GM18517 (cell line): ENCODE data around the gene PPARG.

Experiments used
- ATAC-seq: cut with Tn5 transposase; IDR thresholded peaks from one replicate; pipeline ENCODE4 v1.9.1; 2021; ENCODE audit warnings: mild to moderate bottlenecking, moderate library complexity; ENCODE audit not compliant: unreplicated experiment

PPARG gene

DNA sequence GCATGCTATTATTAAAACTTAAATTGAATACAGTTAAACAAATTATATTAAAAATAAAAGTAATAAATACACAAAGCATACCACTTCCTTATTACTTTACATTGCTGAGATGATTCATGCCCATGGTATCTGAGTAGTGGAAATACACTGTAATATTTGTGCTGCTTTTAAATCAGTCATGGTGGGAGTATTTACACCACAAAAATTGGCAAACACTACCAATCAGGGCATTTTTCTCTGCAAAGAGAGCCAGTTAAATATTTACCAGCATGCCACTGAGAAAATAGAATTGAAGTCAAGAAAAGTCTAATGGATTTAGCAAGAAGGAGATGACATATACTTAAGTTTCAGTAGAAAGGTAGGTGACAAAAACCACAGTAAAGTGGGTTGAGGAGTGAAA is 19.6 kb downstream of the PPARG start:
- no peak for ATAC-seq

GRCh38 chr3:12309716-12310115 is 20.8 kb downstream of the PPARG start:
- no peak for ATAC-seq

DNA sequence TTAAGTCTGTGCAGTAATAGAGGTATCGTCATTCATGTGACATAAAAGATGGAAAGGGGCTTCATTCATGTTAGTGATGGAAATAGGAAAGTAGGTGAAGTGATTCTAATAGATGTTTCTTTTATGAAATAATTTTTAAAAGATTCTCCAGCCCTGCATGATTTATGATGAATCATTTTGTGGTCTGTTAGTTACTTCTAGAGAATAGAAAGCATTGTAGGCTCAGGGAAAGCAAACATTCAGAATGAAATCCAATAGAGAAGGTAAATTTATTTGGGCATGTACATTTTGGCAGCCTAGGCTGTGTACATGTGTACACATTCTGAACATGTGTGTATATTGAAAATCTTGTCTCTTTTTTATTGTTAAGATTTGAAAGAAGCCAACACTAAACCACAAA is 23.1 kb downstream of the PPARG start:
- ATAC-seq: no peak

DNA sequence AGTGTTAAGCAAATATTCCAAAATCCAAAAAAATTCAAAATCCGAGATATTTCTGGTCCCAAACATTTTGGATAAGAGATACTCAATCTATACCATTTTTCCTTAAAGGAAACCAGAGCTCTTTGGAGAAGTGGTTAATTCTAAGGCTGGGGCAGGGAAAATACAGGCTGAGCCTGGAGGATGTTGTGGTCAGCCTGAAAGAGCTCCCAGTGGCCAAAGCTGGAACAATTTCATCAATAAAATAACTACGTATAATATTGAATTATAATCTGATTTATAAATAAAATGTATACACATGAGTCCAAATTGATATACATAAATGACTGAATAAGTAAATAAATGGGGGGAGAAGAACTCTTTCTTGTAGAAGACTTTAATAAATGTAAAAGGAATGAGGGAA is 24.6 kb downstream of the PPARG start:
- no peak for ATAC-seq

DNA sequence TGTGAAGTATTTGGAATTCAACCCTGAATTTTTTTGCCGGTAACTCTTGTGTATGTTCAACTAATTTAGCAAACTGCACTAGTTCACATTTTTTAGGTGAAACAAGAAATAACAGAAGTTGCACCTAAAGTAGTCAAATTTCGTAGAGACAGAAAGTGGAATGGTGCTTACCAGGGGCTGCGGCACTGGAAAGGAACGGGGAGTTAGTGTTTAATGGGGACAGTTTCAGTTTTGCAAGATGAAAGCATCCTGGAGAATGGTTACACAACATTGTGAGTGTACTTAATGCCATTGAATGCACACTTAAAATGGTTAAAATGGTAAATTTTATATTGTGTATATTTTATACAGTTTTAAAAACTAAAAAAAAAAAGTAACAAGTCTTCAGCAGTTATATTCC is 27.4 kb downstream of the PPARG start:
- no peak for ATAC-seq

DNA sequence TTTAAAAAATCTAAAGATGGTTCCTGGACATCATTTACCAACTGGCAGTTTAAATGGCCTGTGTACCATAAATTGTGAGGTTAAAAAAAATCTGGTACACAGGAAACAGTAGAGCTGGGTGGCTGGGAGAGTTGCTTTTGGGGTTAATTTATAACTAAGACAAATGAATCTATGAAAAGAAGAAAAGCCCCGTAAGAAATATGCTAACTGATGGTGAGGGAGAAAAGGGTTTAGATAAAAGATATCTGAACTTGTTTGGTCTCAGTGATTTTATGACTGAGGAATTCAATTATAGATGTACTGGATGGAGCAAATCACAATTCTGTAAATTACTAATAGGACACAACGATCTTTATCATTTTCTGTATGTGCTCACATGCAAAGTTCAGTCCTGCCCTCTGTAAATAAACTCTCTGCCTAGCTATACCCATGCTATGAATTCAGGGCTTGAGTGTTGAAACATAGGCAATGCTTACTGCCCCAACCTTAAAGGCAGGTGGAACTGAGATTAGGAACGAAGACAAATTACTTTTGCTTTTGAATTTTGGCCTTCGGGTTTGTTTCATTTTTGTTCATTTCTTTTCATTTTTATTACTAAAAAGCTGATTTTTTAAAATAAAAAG is 28.0 kb downstream of the PPARG start:
- ATAC-seq: no peak

- ATAC-seq: no peak
Observed at GRCh38 chr3:12317914-12318313, 29.0 kb downstream of the PPARG start.

- no peak for ATAC-seq
Observed at GRCh38 chr3:12318758-12319621, 30.1 kb downstream of the PPARG start.

GRCh38 chr3:12321015-12321414 is 32.1 kb downstream of the PPARG start:
- ATAC-seq: no peak

GRCh38 chr3:12323237-12323636 is 34.4 kb downstream of the PPARG start:
- no peak for ATAC-seq

- ATAC-seq: no peak
Observed at GRCh38 chr3:12325586-12326515, 37.0 kb downstream of the PPARG start.

DNA sequence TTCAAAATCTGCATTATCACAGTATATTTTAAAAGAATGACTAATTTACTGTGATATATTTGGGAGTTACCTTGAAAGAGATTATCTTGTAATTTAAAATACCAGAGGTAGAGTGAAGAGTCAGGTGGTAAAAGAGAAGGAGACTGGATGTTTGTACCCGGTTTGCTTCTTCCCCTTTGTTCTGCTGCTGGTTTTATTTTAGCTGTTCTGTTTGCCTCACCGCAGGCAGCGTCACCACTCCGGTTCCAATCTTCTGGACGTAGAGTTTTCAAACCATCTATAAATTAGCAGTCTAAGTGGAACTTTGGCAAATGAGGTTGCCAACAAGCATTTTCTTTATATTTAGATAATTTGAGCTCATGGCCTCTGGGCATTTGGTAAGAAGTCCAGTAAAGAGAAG is 38.2 kb downstream of the PPARG start:
- no peak for ATAC-seq

DNA sequence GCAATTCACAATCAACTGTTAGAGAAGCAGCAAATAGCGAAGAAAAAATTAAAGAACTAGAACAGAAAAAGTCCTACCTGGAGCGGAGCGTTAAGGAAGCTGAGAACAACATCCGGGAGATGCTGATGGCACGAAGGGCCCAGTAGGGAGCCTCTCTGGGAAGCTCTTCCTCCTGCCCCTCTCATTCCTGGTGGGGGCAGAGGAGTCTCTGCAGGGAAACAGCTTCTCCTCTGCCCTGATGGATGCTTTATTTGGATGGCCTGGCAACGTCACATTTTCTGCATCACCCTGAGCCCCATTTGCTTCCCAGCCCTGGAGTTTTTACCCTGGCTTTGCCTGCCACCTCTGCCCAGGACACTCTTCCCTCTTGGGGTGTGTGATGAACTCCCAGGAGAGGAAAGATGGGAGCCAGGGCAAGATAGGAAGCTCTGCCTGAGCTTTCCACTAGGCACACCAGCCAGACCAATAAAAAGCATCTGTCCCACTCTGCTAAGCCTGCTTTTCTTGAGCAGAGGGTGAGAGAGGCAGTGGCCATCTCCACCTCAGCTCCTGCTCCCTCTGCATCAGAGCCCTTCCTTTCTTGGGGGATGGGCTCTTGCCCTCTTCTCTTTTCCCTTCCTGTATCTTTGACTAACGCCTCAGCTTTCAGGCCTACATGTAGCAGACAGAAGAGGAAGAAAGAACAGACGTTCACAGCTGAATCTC is 39.4 kb downstream of the PPARG start:
- ATAC-seq: no peak

DNA sequence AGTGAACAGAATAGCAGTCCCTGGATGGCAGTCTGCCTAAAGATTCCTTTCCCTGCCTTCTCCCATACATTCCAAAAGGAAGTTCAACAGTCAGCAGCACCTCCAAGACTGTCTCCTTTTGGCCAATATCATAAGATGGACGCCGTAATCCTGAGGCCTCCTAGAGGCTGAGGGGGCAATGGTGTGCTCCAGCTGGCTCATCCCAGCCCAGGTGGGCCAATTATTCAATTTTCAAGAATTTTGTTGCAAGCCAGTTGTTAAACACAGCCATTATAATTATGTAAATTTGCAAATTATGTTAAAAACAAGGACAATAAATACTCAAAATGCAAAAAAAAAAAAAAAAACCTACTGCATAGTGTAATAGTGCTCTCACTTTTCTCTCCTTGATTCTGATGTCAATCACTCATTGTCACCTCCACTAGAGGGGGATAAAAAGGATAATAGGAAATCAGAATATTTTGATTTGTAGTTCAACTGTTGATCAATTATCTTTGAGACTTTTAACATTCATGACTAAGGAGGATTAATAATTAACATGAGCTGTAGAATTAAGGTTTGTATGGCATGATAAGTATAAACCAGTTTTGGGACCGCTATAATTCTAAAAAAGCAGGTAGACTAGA is 40.1 kb downstream of the PPARG start:
- ATAC-seq: no peak

GRCh38 chr3:12334786-12335185 is 45.9 kb downstream of the PPARG start:
- ATAC-seq: no peak

GRCh38 chr3:12335421-12335820 is 46.6 kb downstream of the PPARG start:
- no peak for ATAC-seq

- no peak for ATAC-seq
Observed at GRCh38 chr3:12336099-12336498, 47.2 kb downstream of the PPARG start.

- ATAC-seq: no peak
Observed at GRCh38 chr3:12338595-12339546, 50.0 kb downstream of the PPARG start.
